Astrocyte (in vitro differentiated cells and primary cell): ENCODE results near the gene SHB. TPM values are rescaled to one million over a fixed set of nuclear protein-coding genes. Genes with fewer than 3 reads are reported as not detected.

Experiments used
- DNase-seq: peaks from one replicate; pipeline ENCODE4 v3.0.0-alpha.2; 2010; ENCODE audit warnings: low read depth
- FAIRE-seq: peaks from 2 replicates; lab custom pipeline; 2011; peaks lifted over from hg19 to GRCh38; lab: Jason Lieb, UNC
- H2AFZ ChIP-seq: 2 replicates; pipeline ENCODE4 v1.6.0; 2012; ENCODE audit warnings: low read depth, low read length, inconsistent platforms
- H3K27ac ChIP-seq: 2 replicates; pipeline ENCODE4 v1.5.1; 2011; ENCODE audit warnings: low read depth, low read length, inconsistent platforms
- H3K27me3 ChIP-seq: 2 replicates; pipeline ENCODE4 v1.6.0; 2011; ENCODE audit warnings: low read length, inconsistent platforms; ENCODE audit not compliant: insufficient read depth
- H3K36me3 ChIP-seq: 2 replicates; pipeline ENCODE4 v1.5.1; 2011; ENCODE audit warnings: low read length, inconsistent platforms; ENCODE audit not compliant: insufficient read depth
- H3K4me1 ChIP-seq: 2 replicates; pipeline ENCODE4 v1.5.1; 2011; ENCODE audit warnings: low read length, inconsistent platforms; ENCODE audit not compliant: insufficient read depth
- H3K4me2 ChIP-seq: 2 replicates; pipeline ENCODE4 v1.6.0; 2012; ENCODE audit warnings: low read length, inconsistent platforms
- H3K4me3 ChIP-seq: 2 replicates; pipeline ENCODE4 v1.5.1; 2011; ENCODE audit warnings: low read depth, mild to moderate bottlenecking, low read length, inconsistent platforms; ENCODE audit not compliant: insufficient read depth
- H3K79me2 ChIP-seq: 2 replicates; pipeline ENCODE4 v1.6.0; 2012; ENCODE audit warnings: mild to moderate bottlenecking, low read length, inconsistent platforms; ENCODE audit not compliant: insufficient read depth
- H3K9ac ChIP-seq: 2 replicates; pipeline ENCODE4 v1.6.0; 2012; ENCODE audit warnings: mild to moderate bottlenecking, low read length, inconsistent platforms
- H3K9me3 ChIP-seq: 2 replicates; pipeline ENCODE4 v1.5.1; 2012; ENCODE audit warnings: low read depth, mild to moderate bottlenecking, low read length, inconsistent platforms; ENCODE audit not compliant: insufficient read depth
- H4K20me1 ChIP-seq: 2 replicates; pipeline ENCODE4 v1.6.0; 2012; ENCODE audit warnings: low read length, inconsistent platforms; ENCODE audit not compliant: insufficient read depth
- H3K27ac Mint-ChIP-seq: one replicate; pipeline ENCODE4 v1.8.0; 2021; ENCODE audit warnings: mild to moderate bottlenecking, mixed read lengths; ENCODE audit not compliant: unreplicated experiment
- H3K27me3 Mint-ChIP-seq: one replicate; pipeline ENCODE4 v1.8.0; 2021; ENCODE audit warnings: low read depth, mixed read lengths; ENCODE audit not compliant: unreplicated experiment
- H3K36me3 Mint-ChIP-seq: one replicate; pipeline ENCODE4 v1.8.0; 2021; ENCODE audit warnings: low read depth, mixed read lengths; ENCODE audit not compliant: unreplicated experiment
- H3K4me1 Mint-ChIP-seq: one replicate; pipeline ENCODE4 v1.8.0; 2021; ENCODE audit warnings: low read depth, mixed read lengths; ENCODE audit not compliant: unreplicated experiment
- H3K4me3 Mint-ChIP-seq: one replicate; pipeline ENCODE4 v1.8.0; 2021; ENCODE audit warnings: mild to moderate bottlenecking, moderate library complexity, mixed read lengths; ENCODE audit not compliant: unreplicated experiment
- H3K9me3 Mint-ChIP-seq: one replicate; pipeline ENCODE4 v1.8.0; 2021; ENCODE audit warnings: mild to moderate bottlenecking, mixed read lengths; ENCODE audit not compliant: unreplicated experiment
- EZH2 ChIP-seq: IDR thresholded peaks from 2 replicates; pipeline ENCODE4 v1.6.1; 2012; ENCODE audit warnings: mild to moderate bottlenecking, low read length, inconsistent platforms; ENCODE audit not compliant: insufficient read depth
- total RNA-seq: library from RNA; stranded (reverse); gene quantifications from 2 replicates; pipeline ENCODE4 v1.2.1, GENCODE V29; 2021
- TF ChIP-seq, protein P1 (sequence below): IDR thresholded peaks from 2 replicates; pipeline ENCODE4 v1.5.1; 2011; ENCODE audit warnings: low read depth, mild to moderate bottlenecking, inconsistent platforms, low read length, moderate library complexity; ENCODE audit not compliant: insufficient read depth

The SHB gene
- total RNA-seq, 1 donor from 2014 or later: 53.4 TPM

DNA sequence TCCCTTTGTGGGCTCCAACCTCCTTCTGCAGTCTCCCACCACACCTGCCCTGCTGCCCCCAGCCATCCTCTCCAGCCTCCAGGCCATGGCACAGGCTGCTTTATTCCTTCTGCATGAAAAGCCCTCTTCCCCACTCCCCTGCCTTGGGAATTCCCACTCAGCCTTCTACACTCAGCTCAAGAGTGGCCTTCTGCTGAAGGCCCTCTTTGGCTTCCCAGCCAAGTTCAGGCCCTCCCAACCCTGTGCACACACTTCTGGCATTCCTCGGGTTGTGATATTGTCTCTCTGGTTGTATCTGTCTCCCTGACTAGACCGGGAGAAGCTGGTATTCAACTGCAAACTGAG, 5.7 kb downstream of the SHB start:
- Histone ChIP-seq H3K4me2 (peak overlapping the region; percentile 53), H3K4me1 (peaks cover 75% of the 10 kb centered on the region), H3K9me3 (no peaks in the 10 kb centered on the region), H3K27me3 (no peaks in the 10 kb centered on the region), H4K20me1 (peaks cover 88% of the 10 kb centered on the region), H3K9ac (peak overlapping the region; percentile 30), H3K79me2 (peaks cover 98% of the 10 kb centered on the region), H3K27ac (peak overlapping the region; percentile 45), H2AFZ (no peak overlapping the region), H3K4me3 (no peak overlapping the region), H3K36me3 (no peaks in the 10 kb centered on the region)
- Mint-ChIP-seq H3K4me1 (peaks cover 63% of the 10 kb centered on the region), H3K36me3 (peaks cover 22% of the 10 kb centered on the region), H3K4me3 (peak overlapping the region; percentile 70), H3K27me3 (no peaks in the 10 kb centered on the region), H3K9me3 (no peaks in the 10 kb centered on the region), H3K27ac (peak overlapping the region; percentile 75)
- TF ChIP-seq EZH2: no peak
- DNase-seq: no peak
- FAIRE-seq: no peak

DNA sequence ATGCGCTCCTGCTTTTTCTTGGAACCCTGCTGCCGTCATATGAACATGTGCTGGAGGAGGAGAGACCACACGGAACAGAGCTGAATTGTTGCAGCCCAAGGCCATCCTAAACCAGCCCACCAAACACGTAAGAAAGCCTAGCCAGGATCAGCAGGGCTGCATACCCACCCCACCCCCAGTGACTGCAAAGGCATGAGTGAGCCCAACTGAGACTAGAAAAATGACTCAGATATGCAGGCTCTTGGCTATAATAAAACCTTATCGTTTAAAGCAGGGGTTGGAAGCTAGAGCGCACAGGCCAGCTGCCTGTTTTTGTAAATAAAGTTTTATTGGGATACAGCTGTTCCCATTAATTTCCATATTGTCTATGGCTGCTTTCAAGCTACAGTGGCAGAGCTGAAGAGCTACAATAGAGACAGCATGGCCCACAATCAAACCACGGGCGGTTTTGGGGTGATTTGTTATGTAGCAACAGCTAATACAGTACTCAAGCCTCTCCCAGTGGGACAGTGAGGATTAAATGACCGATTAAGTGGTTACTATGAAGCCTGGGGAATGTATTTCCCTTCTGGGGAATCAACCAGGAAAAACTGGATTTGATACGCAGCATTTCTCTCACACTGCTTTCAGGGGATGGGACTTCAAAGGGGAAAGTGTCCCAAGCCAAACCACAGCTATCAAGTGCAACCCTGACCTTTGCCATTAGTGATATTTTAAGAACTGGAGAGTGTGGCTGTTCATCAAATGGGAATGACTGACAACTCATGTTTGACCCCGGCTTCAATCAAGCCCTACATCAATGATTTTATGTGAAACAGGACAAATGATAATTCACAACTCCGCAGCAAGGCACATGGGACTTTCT, 6.3 kb downstream of the SHB start:
- H3K9me3 ChIP-seq: no peaks in the 10 kb centered on the region
- peaks cover 91% of the 10 kb centered on the region for H4K20me1 ChIP-seq
- peaks cover 98% of the 10 kb centered on the region for H3K79me2 ChIP-seq
- no peaks in the 10 kb centered on the region for H3K27me3 Mint-ChIP-seq
- no peak overlapping the region for H3K4me3 ChIP-seq
- FAIRE-seq (no peak), DNase-seq (peak; percentile 83)
- peaks cover 69% of the 10 kb centered on the region for H3K4me1 Mint-ChIP-seq
- peak overlapping the region; percentile 70 for H3K4me3 Mint-ChIP-seq
- no peak overlapping the region for H2AFZ ChIP-seq
- peak overlapping the region; percentile 45 for H3K27ac ChIP-seq
- H3K27me3 ChIP-seq: no peaks in the 10 kb centered on the region
- peak overlapping the region; percentile 53 for H3K4me2 ChIP-seq
- peak overlapping the region; percentile 75 for H3K27ac Mint-ChIP-seq
- H3K36me3 ChIP-seq: no peaks in the 10 kb centered on the region
- no peaks in the 10 kb centered on the region for H3K9me3 Mint-ChIP-seq
- H3K4me1 ChIP-seq: peaks cover 81% of the 10 kb centered on the region
- H3K36me3 Mint-ChIP-seq: peaks cover 22% of the 10 kb centered on the region
- peak overlapping the region; percentile 30 for H3K9ac ChIP-seq
- no peak for TF ChIP-seq EZH2
- TF ChIP-seq, protein P1, sequence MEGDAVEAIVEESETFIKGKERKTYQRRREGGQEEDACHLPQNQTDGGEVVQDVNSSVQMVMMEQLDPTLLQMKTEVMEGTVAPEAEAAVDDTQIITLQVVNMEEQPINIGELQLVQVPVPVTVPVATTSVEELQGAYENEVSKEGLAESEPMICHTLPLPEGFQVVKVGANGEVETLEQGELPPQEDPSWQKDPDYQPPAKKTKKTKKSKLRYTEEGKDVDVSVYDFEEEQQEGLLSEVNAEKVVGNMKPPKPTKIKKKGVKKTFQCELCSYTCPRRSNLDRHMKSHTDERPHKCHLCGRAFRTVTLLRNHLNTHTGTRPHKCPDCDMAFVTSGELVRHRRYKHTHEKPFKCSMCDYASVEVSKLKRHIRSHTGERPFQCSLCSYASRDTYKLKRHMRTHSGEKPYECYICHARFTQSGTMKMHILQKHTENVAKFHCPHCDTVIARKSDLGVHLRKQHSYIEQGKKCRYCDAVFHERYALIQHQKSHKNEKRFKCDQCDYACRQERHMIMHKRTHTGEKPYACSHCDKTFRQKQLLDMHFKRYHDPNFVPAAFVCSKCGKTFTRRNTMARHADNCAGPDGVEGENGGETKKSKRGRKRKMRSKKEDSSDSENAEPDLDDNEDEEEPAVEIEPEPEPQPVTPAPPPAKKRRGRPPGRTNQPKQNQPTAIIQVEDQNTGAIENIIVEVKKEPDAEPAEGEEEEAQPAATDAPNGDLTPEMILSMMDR: no peak

DNA sequence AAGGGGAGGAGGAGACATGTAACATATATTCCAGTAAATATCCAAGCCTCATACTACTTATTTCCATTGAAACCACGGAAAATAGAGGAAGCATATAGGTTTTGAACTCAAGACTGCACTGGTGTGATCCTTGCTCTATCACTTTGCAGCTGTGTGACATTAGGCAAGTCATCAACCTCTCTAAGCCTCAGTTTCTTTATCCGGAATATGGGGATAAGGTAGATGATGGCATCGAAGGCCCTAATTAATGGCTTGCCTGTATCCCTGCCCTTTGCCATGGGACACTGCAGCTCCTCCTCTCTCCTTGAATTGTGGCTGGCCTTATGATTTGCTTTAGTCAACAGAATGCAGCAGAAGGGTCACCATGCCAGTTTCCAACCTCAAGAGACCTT, 6.9 kb downstream of the SHB start:
- Mint-ChIP-seq H3K9me3 (no peaks in the 10 kb centered on the region), H3K4me1 (peaks cover 73% of the 10 kb centered on the region), H3K27me3 (no peaks in the 10 kb centered on the region), H3K4me3 (peak overlapping the region; percentile 70), H3K27ac (peak overlapping the region; percentile 5), H3K36me3 (peaks cover 19% of the 10 kb centered on the region)
- Histone ChIP-seq H3K4me2 (peak overlapping the region; percentile 53), H3K79me2 (peaks cover 98% of the 10 kb centered on the region), H2AFZ (no peak overlapping the region), H4K20me1 (peaks cover 91% of the 10 kb centered on the region), H3K4me1 (peaks cover 85% of the 10 kb centered on the region), H3K27me3 (no peaks in the 10 kb centered on the region), H3K9me3 (no peaks in the 10 kb centered on the region), H3K36me3 (no peaks in the 10 kb centered on the region), H3K4me3 (no peak overlapping the region), H3K9ac (peak overlapping the region; percentile 2), H3K27ac (peak overlapping the region; percentile 16)
- TF ChIP-seq EZH2: no peak
- TF ChIP-seq, protein P1: no peak
- no peak for FAIRE-seq
- DNase-seq: no peak
